Raji (cell line): ENCODE data around the gene FAM32A.

Experiments
- POLR2A ChIP-seq: IDR thresholded peaks from 2 replicates; pipeline ENCODE4 v1.6.1; 2011; ENCODE audit warnings: low read depth, low read length, control low read depth; ENCODE audit not compliant: insufficient read depth

FAM32A gene

DNA sequence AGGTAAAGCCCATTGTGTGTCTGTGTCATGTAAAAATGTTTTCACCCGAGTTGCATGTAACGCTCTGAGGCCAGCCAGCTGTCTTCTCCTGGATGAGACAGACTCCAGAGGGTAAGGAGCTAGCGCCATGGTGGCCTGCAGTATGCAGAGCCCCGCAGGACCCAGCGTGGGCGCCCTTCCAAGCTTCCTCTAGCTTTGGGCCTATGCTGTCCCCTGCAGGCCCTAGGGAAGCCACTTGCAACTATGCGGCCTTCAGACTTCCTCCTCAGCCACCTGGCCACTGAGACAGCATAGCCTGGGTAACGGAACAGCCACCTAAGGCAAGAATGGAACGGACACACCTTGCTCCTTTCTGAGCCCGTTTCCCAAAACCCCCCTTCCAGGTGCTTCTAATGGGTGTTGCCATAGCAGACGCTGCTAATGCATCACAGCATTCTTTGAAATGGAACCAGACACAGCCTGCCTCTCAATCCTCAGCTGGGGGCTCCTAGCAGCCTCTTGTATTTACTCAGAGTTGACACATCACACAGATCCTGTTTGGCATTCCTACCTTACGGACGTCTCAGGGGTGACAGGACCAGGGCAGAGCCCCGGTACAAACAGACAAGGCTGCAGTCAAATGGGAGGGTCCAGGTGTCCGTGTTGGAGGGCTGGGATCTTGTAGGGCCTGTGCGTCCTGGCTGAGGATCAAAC is 6.2 kb downstream of the FAM32A start:
- no peak for TF ChIP-seq POLR2A

DNA sequence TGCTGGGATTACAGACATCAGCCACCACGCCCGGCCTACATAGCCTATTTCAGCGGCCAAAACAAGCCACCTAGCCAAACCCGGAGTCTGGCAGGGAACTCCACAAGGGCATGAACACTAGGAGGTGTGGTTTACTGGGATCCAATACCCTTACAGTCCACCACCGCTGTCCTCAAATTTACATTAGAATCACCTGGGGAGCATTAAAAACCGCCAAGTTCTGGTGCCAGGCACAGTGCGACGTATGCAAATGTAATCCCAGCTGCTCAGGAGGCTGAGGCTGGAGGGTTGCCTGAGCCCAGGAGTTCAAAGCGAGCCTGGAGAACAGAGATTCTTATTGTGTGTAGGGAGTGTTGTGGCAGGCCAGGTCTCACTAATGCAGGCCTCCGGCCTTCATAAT is 8.3 kb downstream of the FAM32A start:
- TF ChIP-seq POLR2A: no peak

GRCh38 chr19:16197188-16197621 is 12.0 kb downstream of the FAM32A start:
- TF ChIP-seq POLR2A: no peak

- TF ChIP-seq POLR2A: peak; percentile 85
These were observed 12.6 kb downstream of the FAM32A start, which contains the start of gene AP1M1 for GRCh38 chr19:16197622-16198369. Gene AP1M1, plus strand, starts transcription at chr19:16197911. Its CDS starts 116 bp downstream, at chr19:16198027.

GRCh38 chr19:16198370-16198651 is 13.1 kb downstream of the FAM32A start:
- TF ChIP-seq POLR2A: no peak

DNA sequence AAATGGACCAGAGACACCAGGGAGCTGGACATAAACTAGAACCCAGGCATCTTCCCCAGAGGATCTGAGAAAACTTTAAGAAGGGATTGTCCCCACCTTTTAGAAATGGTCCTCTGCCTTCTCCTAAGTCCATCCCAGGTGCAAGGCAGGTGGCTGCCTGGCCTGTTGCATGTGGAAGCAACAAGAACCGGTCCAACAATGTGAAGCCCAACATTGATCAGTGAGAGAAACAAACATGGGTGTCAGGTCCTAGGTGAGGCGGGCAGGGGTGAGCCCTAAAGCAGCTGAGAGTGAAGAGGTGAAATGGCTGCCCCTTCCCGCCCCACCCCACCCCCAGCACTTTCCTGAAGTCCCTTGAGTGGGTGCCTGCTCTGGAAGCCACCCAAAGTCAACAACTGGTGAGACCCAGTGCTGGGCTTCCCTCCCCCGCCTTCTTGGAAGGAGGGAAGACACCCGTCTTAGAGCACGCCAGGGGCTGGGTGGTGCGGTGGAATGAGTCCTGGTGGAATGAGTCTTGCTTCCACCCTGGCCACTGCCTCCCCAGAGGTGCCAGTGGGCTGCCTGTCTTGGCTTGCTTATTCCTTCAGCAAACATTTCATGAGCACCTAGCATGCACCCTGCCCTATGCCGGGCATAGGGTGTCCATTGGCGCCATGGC is 14.2 kb downstream of the FAM32A start:
- no peak for TF ChIP-seq POLR2A

DNA sequence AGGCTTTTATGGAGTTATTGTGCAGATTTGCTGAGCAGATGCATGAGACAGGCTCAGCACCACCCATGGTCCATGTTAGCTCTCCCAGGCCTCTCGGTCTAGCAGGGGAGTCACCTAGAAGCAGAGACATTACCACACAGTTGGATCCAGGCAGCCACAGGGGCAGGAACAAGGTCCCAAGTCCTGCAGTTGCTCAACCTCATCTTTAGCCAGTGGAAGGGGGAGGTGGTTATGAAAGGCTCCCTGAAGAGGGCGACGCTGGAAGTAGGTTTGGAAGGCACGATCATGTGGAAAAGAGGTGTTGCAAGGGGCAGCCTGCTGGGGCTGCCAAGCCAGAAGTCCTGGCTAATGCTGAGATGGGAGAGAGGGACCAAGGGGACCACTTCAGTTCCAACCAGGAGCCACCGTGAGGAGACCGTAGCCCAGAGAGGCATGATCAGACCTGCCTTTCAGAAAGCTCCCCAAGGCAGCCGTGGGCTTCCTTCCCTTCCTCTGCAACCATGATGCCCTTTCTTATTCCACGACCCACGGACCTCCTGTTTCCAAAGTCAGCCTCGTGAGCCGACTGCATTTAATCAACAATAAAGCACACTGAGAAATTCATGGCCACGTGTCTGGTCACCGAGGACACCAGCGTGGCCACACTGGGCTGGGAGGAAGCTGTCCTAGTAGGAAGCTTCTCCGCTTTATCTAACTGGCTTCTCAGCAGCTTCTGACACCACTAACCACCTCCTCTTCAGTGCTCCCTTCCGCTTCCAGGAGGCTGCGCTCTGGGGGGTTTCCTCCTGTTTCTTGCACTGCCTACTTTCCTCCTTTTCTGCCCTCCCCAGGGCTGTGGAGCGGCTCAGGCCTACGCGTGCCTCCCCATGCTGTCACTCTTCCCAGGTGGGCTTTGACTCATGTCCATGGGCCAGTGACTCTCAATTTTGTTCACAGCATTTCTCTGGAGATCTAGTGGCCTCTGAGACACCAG is 15.1 kb downstream of the FAM32A start:
- TF ChIP-seq POLR2A: no peak

- no peak for TF ChIP-seq POLR2A
These were observed 15.8 kb downstream of the FAM32A start for GRCh38 chr19:16201011-16201391.

- no peak for TF ChIP-seq POLR2A
These were observed 17.4 kb downstream of the FAM32A start for GRCh38 chr19:16202320-16203255.

DNA sequence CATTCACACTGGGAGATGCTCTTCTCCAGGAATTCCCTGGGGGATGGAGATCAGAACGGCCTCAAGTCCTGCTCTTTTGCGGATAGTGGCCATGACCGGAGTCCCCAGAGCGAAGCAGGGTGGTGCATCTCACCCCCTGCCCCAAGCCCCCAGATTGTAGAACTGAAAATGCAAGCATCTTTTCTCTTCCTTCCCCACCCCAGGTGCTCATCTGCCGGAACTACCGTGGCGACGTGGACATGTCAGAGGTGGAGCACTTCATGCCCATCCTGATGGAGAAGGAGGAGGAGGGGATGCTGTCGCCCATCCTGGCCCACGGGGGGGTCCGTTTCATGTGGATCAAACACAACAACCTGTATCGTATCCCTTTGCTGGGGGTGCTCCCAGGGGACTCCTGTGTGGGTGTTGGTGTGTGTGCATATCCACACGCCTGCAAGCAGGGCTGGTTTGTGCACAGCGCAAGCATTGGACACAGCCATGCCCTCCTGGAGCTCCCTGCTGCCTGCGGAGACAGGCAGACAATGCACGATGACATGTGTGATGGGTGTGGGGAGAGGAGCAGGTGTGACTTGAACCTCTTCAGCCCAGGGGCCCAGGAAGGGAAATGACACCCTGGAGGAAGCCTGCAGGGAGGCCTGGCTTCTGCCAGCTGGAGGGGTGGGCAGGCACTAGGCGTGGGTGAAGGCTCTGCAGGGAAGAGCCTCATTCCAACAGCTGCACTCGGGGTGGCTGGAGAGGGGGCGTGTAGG is 18.2 kb downstream of the FAM32A start:
- TF ChIP-seq POLR2A: no peak

GRCh38 chr19:16204005-16204294 is 18.7 kb downstream of the FAM32A start:
- no peak for TF ChIP-seq POLR2A

DNA sequence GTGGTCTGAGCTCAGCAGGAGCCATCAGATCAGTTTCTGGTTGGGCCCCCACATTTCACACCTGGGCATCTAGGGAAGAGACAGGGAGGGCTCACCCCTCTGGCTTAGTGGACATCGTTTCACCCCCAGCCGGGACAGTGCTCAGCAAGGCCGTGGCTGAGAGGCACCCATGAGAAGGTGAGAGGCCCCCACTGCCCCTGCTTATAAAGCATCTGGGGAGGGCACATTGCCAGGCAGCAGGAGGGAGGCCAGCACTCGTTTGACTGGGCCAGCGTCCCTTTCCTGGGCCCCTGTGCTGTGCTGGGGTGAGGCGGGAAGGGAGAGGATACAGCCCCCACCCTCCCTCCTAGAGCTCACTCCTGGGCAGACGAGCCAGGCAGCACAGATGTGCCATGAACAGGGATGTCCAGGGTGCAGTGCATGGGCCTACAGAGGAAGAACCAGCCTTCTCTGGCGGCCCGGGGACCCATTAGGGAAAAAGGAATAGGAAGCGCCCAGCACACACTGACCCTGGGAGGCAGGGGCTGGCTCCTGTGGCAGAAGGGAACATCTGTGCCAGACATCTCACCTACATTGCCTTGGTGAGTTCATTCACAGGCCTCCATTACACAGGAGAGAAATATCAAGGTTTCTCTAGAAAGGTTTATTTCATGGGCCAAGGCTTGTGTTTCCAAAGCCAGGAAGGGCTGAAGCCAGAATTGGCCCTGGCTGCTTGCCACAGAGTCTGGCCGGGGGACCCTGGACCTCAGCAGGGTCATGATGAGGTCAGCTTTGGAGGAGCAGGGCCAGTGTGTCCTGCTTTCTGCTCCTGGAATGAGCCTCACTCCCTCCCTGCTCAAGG is 20.2 kb downstream of the FAM32A start:
- TF ChIP-seq POLR2A: no peak
